ENCODE measurements around the gene LSM12. TPM values are rescaled to one million over a fixed set of nuclear protein-coding genes. Genes with fewer than 3 reads are reported as not detected.

Gene LSM12
- total RNA-seq, 4 donors from 2014 or later: 37.8 to 59.2 (median 46.0) TPM

DNA sequence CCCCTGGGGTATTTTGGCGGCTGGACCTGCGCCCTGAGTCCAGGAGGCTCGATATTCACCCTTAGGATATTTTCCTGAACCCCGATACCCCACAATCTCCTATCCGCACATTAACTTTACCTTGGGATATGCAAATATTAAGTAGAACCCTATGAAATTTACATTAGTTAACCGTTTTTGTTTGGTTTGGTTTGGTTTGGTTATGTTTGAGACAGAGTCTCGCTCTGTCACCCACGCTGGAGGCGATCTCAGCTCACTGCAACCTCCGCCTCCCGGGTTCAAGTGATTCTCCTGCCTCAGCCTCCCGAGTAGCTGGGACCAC, 71.4 kb downstream of the LSM12 start:
- Histone ChIP-seq H3K4me3 (peak overlapping the region in 1 of 4 donors; percentile 40), H3K36me3 (no peaks in the 10 kb centered on the region), H3K4me1 (peaks cover 9 to 12% (median 11%) of the 10 kb centered on the region in 4 donors), H3K9me3 (no peaks in the 10 kb centered on the region), H3K27ac (replicated peaks in 1 of 4) (no peak overlapping the region), H3K27me3 (peaks cover 0 to 23% (median 13%) of the 10 kb centered on the region in 4 donors)
- TF ChIP-seq POLR2A (IDR thresholded peaks at IDR 0.05; ENCODE audit: low read depth): no peak
- TF ChIP-seq, protein P1, sequence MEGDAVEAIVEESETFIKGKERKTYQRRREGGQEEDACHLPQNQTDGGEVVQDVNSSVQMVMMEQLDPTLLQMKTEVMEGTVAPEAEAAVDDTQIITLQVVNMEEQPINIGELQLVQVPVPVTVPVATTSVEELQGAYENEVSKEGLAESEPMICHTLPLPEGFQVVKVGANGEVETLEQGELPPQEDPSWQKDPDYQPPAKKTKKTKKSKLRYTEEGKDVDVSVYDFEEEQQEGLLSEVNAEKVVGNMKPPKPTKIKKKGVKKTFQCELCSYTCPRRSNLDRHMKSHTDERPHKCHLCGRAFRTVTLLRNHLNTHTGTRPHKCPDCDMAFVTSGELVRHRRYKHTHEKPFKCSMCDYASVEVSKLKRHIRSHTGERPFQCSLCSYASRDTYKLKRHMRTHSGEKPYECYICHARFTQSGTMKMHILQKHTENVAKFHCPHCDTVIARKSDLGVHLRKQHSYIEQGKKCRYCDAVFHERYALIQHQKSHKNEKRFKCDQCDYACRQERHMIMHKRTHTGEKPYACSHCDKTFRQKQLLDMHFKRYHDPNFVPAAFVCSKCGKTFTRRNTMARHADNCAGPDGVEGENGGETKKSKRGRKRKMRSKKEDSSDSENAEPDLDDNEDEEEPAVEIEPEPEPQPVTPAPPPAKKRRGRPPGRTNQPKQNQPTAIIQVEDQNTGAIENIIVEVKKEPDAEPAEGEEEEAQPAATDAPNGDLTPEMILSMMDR (IDR thresholded peaks at IDR 0.05): peak in 1 of 3 experiments; percentile 3
- intact Hi-C loops (cut with DNase I): loop anchor here (10.0 kb wide), 1 partner anchor 120 kb away; no protein-coding TSS in a partner anchor
- 26% methylated on average over 12 of the region's 12 CpGs for WGBS
- no peak for DNase-seq (ENCODE audit: extremely low spot score)

DNA sequence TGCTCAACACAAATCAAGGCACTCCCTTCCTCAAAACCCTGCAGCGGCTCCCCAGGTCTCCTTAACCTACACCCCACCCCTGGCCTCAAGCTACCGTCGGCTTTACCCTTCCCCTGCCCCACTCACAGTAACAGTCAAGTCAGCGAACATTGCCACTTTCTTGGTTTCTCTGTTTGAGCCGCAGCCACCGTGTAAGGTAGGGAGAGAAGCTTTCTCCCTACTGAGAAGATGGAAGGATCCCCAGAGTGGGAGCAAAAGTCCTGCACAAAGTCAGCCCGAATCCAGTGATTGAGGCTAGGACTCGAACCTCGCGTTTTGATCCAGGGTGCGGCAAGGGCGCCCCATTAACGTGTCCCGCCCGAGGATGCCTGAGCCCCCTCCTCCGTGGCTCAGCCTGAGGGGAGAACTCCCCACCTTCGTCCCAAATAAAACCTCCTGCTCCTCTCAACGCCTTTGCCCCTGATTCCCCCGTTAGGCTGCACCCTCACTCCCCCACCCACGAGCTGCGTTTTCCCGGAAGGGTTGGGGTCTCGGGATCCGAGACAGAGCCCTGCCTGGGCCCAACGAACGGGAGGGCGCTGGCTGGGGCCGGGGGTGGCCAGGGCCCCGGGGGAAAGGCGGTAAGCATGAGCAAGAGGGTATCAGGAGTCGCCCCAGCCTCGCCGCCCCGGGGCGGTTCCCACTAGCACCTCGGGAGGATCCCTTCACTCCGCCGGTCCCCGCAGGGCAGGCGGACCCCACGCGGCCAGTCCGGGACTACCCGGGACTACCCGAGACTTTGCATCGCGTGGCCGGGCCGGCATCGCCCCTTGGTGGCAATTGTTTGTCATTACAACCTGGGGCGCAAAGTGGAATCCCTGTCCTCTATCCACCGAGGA, 72.0 kb downstream of the LSM12 start:
- no peak for DNase-seq (ENCODE audit: extremely low spot score)
- TF ChIP-seq, protein P1 (IDR thresholded peaks at IDR 0.05): peak; percentile 74 to 90 (median 75)
- TF ChIP-seq POLR2A (IDR thresholded peaks at IDR 0.05; ENCODE audit: low read depth) (no peak), EP300 (IDR thresholded peaks at IDR 0.05) (no peak), POLR2AphosphoS5 (IDR thresholded peaks at IDR 0.05) (no peak)
- H3K4me3 ChIP-seq: peak overlapping the region; percentile 29 to 50 (median 40)
- no peaks in the 10 kb centered on the region for H3K36me3 ChIP-seq
- intact Hi-C loops (cut with DNase I): loop anchor here (5.0 to 10.0 kb wide), 2 partner anchors 52 to 120 kb away; partner anchors contain the start of gene PPY
- peaks cover 9 to 12% (median 11%) of the 10 kb centered on the region in 4 donors for H3K4me1 ChIP-seq
- no peaks in the 10 kb centered on the region for H3K9me3 ChIP-seq
- no peak overlapping the region for H3K27ac ChIP-seq (replicated peaks in 1 of 4)
- WGBS: 31% methylated on average over 9 of the region's 52 CpGs
- peaks cover 0 to 23% (median 13%) of the 10 kb centered on the region in 4 donors for H3K27me3 ChIP-seq

- DNase-seq (ENCODE audit: extremely low spot score): no peak
- Histone ChIP-seq H3K27ac (replicated peaks in 1 of 4) (no peak overlapping the region), H3K4me1 (peaks cover 9 to 12% (median 11%) of the 10 kb centered on the region in 4 donors), H3K4me3 (no peak overlapping the region), H3K9me3 (no peaks in the 10 kb centered on the region), H3K36me3 (no peaks in the 10 kb centered on the region), H3K27me3 (peaks cover 0 to 23% (median 16%) of the 10 kb centered on the region in 4 donors)
- intact Hi-C loops (cut with DNase I): loop anchor here (5.0 to 10.0 kb wide), 2 partner anchors 50 to 118 kb away; partner anchors contain the start of gene PPY
- TF ChIP-seq POLR2A (IDR thresholded peaks at IDR 0.05; ENCODE audit: low read depth) (no peak), EP300 (IDR thresholded peaks at IDR 0.05) (no peak), POLR2AphosphoS5 (IDR thresholded peaks at IDR 0.05) (no peak)
- TF ChIP-seq, protein P1 (IDR thresholded peaks at IDR 0.05): no peak
- WGBS: 96% methylated on average over 14 of the region's 14 CpGs
These were observed 73.8 kb downstream of the LSM12 start for GRCh38 chr17:43992641-43993040.

- intact Hi-C loops (cut with DNase I): no loop called here
- Histone ChIP-seq H3K27me3 (peaks cover 0 to 61% (median 11%) of the 10 kb centered on the region in 4 donors), H3K4me1 (peaks cover 10 to 15% (median 10%) of the 10 kb centered on the region in 4 donors), H3K36me3 (no peaks in the 10 kb centered on the region), H3K9me3 (no peaks in the 10 kb centered on the region), H3K27ac (replicated peaks in 1 of 4) (no peak overlapping the region), H3K4me3 (no peak overlapping the region)
- DNase-seq (ENCODE audit: extremely low spot score): no peak
- 93% methylated on average over 9 of the region's 9 CpGs for WGBS
- TF ChIP-seq, protein P1 (IDR thresholded peaks at IDR 0.05): no peak
- TF ChIP-seq POLR2AphosphoS5 (IDR thresholded peaks at IDR 0.05): no peak
- TF ChIP-seq POLR2A (IDR thresholded peaks at IDR 0.05; ENCODE audit: low read depth): no peak
- TF ChIP-seq EP300 (IDR thresholded peaks at IDR 0.05): no peak
These were observed 78.2 kb downstream of the LSM12 start for GRCh38 chr17:43988301-43988700.
